Esophagus squamous epithelium (tissue), 4 donors: ENCODE results near the gene SLC1A7.

Source experiments
- POLR2A ChIP-seq, 4 donors: fragments of 450-650 bp; IDR thresholded peaks; one replicate each; pipeline ENCODE4 v1.6.1; 2017; ENCODE audit warnings: antibody characterized with exemption in 4 of 4, mild to moderate bottlenecking in 4 of 4, moderate library complexity in 3 of 4
- TF ChIP-seq, protein P1 (sequence below), 6 experiments: fragments of 450-650 bp in 4 of 6; fragments of 200-600 bp in 2 of 6; sonication (generic) in 2 of 6; IDR thresholded peaks; one replicate each; pipeline ENCODE4 v1.5.1; 2016 to 2019; ENCODE audit warnings: antibody characterized with exemption in 6 of 6, mild to moderate bottlenecking in 4 of 6, moderate library complexity in 4 of 6

DNA sequence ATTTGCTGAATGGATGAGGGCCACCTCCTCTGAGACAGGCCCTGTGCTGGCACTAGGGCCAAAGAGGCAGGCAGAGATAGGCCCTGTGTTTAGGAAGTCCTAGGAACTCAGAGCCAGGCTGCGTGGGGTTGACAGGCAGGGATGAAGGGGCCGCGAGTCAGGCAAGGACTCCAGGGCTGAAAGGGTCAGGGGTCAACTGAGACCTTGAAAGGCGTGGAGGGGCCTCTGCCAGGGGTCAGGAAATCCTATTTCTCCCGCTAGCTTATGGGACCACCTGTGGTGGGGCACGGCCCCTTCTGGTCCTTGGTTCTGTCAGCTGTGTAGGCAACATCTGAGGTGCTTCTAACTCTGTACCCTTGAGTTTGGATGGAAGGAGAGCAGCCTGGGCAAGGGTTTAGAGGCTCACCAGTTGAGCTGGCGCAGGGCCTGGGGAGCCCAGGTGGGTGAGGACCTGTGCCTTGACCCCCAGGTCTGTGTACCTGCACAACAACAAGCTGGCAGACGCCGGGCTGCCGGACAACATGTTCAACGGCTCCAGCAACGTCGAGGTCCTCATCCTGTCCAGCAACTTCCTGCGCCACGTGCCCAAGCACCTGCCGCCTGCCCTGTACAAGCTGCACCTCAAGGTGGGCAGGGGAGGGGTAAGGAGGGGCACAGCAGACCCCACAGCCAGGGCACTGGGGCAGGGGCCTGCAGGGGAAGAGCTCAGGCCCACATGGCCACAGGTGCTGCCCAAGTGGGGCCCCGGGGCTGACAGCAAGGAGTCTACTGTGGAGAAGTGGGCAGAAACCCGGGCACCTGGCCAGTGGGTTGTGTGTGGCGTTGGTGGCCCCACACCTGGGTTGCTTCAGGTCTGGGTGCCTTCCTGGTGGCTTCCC lies 65.5 kb downstream of the SLC1A7 start:
- no peak for TF ChIP-seq POLR2A (IDR thresholded peaks at IDR 0.05)
- TF ChIP-seq, protein P1, sequence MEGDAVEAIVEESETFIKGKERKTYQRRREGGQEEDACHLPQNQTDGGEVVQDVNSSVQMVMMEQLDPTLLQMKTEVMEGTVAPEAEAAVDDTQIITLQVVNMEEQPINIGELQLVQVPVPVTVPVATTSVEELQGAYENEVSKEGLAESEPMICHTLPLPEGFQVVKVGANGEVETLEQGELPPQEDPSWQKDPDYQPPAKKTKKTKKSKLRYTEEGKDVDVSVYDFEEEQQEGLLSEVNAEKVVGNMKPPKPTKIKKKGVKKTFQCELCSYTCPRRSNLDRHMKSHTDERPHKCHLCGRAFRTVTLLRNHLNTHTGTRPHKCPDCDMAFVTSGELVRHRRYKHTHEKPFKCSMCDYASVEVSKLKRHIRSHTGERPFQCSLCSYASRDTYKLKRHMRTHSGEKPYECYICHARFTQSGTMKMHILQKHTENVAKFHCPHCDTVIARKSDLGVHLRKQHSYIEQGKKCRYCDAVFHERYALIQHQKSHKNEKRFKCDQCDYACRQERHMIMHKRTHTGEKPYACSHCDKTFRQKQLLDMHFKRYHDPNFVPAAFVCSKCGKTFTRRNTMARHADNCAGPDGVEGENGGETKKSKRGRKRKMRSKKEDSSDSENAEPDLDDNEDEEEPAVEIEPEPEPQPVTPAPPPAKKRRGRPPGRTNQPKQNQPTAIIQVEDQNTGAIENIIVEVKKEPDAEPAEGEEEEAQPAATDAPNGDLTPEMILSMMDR (IDR thresholded peaks at IDR 0.05) = no peak
